Activated effector memory CD4-positive, alpha-beta T cell treated with anti-CD3 and anti-CD28 coated beads, Interleukin-2, amount 50 U/mL, for 16 hours (primary cell): ENCODE measurements around the gene SMYD4.
A peak's percentile ranks its signal among the peaks of the same experiment; 100 is the strongest.
"Not testable (repeated sequence)": the region's sequence is repeated elsewhere in the genome, so short reads cannot be mapped to it uniquely, and the experiment has no call there.

Source experiments
- DNase-seq: peaks from one replicate; pipeline ENCODE4 v3.0.0-alpha.2; 2020

The SMYD4 gene, protein sequence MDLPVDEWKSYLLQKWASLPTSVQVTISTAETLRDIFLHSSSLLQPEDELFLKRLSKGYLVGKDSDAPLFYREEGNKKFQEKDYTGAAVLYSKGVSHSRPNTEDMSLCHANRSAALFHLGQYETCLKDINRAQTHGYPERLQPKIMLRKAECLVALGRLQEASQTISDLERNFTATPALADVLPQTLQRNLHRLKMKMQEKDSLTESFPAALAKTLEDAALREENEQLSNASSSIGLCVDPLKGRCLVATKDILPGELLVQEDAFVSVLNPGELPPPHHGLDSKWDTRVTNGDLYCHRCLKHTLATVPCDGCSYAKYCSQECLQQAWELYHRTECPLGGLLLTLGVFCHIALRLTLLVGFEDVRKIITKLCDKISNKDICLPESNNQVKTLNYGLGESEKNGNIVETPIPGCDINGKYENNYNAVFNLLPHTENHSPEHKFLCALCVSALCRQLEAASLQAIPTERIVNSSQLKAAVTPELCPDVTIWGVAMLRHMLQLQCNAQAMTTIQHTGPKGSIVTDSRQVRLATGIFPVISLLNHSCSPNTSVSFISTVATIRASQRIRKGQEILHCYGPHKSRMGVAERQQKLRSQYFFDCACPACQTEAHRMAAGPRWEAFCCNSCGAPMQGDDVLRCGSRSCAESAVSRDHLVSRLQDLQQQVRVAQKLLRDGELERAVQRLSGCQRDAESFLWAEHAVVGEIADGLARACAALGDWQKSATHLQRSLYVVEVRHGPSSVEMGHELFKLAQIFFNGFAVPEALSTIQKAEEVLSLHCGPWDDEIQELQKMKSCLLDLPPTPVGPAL

DNA sequence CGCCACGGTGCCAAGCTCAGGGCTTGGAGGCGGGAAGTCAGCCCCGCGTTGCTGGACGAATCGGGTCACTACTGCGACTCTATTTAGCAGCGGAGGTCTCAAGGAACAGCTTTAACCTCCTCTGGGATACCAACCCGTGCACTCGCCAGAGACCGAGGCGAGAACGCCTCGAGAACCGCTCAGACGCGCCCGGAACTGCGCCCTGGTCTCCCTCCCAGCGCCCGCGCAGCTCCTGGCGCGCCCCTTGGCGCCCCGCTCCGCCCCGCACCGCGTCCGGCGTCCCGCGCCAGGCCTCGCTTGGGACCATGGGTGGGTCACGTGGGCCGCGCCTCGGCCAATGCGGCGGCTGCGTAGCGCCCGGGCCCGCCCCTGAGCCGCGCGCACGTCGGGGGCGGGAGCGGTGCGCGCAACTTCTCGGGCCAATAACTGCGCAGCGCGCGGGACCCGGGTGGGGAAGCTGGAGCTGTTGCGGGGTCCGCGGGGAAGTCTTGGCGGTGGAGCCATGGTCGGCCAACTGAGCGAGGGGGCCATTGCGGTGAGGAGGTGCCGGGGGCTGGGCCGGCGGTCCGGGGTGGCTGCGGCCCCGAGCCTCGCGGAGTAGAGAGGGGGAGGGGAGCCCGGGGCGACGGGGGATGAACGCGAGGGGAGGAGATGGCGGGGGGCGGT is at the start of gene SMYD4, which contains the start of gene RPA1:
Gene SMYD4, minus strand, starts transcription at position 311 of the 666 bp plus-strand sequence. CDS start 1,908 bp downstream, outside the sequence.
Gene RPA1, plus strand, starts transcription at position 414 of the 666 bp plus-strand sequence. Its CDS starts 89 bp downstream, at position 503.
- DNase-seq, result peak; percentile 96

DNA sequence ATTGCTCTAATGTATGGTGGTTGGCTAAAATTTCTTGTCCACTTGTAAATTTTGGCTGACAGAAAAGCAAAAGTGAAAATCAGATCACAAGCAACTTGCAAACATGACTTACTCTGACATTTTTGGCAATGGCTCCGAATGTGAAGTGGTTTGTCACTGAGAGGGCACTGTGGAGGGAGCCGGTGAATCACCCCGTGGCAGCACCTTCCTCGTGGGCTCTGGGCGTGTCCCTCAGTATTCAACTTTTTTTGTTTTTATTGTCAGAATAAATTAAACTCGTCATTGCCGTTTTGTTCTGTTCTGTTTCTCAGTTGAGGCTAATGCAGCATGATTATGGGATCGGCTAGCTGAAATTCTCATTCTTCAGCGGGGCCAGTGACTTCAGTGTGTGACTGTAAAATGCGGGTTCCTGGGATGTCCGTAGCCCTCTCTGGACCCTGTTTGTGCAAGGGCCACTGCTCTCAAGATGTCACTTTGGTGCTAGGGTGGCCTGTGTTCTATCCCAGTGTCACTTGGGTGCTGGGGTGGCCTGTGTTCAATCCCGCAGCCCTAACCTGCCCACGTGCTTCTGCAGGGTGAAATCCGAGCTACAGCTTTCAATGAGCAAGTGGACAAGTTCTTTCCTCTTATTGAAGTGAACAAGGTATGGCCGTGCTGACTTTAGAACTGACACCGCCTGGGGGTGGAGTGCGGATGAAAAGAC is 48.9 kb upstream of the SMYD4 start:
- no peak for DNase-seq

DNA sequence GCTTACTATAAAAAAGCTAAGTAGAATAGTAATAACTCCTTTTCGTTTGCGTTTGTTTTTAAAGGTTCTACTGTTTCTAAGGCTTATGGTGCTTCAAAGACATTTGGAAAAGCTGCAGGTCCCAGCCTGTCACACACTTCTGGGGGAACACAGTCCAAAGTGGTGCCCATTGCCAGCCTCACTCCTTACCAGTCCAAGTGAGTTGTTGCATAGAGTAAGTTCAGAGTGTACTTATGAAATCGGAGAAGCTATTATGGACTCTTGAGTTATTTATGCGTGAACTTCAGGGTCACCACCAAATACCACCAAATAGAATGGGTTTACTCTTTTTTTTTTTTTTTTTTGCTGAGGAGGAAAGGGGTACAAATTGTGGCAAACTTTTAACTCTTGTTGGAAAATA is 45.9 kb upstream of the SMYD4 start:
- DNase-seq, result no peak

DNA sequence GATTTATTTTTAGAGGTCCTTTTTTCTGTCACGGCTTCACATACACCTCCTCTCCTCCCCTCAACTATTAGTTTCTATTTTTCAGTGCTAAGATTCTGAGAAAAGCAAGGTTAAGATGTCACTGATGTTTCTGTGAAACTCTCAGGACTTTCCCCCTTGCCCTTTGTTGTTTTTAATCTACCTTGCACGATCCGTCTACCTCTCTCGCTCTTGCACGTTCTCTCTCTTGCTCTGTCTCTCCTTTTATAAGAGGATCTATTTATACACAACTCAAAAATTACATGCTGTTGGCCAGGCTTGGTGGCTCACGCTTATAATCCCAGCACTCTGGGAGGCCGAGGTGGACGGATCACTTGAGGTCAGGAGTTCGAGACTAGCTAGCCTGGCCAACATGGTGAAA is 43.7 kb upstream of the SMYD4 start:
- no peak for DNase-seq

DNA sequence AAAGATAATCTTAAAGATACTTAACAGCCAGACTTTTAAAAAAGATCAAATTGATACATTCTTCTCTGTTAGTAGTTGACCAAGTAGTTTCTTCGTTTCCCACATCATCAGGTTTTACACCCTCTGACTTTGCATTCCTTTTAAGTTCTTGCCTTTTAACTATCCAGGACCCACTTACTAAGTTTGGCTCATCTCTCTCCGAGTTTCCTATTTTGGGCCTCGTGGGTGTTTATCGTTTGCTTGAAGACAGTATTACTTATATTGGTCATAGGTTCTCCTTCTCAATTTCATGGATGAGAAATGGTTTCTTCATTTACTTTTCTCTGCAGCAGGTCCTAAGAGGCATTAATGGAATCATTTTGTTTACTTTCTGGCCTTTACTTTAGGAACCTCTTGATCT is 43.3 kb upstream of the SMYD4 start:
- DNase-seq, result no peak

DNA sequence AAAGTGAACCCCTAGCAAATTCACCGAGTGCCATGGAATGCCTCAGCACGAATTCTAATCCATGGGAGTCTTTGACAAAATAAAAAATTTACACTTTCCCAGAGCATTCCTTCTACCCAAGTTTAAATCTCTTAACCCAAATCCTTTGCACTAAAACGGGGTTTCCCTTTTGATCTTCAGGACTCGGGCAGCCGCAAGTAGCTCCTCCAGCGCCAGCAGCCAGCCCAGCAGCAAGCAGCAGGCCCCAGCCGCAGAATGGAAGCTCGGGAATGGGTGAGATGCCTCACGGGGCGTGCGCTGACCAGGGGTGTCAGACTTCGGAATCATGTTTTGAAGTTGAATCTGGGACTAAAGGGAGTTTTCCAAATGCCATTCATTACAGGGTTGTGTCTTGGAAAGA is 42.6 kb upstream of the SMYD4 start:
- DNase-seq, result no peak

DNA sequence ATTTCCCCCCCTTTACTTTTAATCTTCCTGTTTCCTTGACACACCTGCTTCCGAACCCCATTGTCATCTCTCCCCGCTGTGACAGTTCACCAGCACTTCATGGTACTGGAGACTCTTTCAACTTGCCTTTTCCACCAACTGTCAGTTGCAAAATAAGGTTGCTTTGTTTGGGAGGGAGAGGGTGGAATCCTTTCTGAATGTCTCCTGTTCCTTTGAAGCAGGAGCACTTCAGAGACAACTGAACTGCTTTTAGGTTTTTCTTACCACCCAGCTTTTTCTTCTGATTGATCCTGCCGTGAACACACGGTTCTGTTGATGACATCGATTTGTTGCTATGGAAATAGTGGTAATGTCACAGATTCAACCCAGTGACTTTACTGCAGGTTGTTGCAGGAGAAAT is 42.1 kb upstream of the SMYD4 start:
- no peak for DNase-seq

DNA sequence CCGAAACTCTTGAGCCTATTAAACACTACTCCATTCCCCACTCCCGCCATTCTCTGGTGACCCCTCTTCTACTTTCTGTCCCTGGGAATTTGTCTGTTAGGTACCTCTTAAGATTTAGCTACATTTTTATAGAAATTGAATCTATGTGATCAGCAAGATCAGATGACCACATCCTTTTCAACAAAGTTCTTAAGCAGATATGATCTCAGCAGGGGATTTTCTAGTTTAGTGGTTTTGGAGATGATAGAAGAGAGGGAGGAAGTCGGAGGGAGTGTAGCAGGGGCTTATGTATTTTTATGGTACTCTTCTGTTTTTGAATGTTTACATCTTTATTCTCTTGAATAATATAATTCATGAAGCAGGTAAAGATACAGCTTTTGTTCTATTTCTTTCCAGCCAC is 40.9 kb upstream of the SMYD4 start:
- no peak for DNase-seq

DNA sequence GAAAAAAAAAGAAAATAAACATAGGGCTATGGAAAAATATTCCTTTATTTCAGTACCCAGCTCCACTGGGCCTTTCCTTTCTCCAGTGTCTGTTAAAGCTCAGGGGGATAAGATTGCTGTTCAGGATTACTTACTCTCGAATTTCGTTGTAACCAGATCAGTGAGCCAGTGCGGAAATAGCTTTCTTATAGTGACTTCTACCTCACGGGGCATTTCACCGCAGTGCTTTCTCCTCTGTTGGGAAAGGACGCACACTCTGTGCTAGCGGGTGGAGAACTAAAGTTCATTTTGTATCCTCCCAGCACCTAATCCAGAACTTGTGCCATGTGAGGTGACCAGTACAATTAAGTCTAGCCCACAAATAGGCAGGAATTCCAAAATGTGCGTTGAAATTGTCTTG is 38.4 kb upstream of the SMYD4 start:
- DNase-seq, result no peak

DNA sequence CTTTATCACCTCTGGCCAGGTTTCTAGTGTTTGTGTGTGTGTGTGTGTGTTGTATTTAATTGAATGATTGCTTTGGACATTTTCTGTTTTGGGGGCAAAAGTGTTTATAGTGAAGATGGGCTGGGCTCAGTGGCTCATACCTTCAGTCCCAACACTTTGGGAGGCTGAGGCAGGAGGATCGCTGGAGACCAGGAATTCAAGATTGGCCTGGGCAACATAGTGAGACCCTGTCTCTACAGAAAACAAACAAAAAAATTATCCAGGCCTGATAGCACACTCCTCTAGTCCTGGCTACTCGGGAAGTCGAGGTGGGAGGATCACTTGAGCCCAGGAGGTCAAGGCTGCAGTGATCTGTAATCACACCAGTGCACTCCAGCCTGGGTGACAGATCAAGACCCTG is 37.6 kb upstream of the SMYD4 start:
- no peak for DNase-seq

DNA sequence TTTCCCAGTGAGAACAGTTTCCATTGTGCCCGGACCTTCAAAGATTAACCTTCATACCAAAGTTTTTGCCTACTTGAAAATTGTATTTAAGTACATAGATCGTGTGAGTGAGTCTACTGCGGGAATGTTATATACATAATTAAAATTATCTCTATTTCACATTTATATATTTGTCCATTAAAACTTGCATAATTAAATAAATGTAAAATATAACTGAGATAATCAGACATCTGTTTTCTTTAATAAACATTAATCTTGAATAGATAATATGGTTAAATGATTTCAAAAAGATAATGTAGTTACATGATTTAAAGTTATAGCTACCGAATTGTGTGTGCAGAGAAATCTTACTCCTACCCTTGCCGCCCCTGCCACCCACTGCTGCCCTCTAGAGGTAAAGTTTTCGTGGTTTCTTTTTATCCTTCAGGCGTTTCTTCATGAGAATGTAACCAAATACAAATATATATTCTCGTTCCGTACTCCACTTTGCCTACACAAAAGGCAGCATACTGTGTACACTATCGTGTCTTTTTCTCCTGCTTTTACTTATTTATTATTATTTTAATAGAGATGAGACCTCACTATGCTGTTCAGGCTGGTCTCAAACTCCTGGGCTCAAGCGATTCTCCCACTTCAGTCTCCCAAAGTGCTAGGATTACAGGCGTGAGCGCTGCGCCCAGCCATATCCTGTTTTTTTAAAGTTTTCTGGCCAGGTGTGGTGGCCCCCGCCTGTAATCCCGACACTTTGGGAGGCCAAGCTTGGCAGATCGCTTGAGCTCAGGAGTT is 35.7 kb upstream of the SMYD4 start:
- DNase-seq, result peak; percentile 79

DNA sequence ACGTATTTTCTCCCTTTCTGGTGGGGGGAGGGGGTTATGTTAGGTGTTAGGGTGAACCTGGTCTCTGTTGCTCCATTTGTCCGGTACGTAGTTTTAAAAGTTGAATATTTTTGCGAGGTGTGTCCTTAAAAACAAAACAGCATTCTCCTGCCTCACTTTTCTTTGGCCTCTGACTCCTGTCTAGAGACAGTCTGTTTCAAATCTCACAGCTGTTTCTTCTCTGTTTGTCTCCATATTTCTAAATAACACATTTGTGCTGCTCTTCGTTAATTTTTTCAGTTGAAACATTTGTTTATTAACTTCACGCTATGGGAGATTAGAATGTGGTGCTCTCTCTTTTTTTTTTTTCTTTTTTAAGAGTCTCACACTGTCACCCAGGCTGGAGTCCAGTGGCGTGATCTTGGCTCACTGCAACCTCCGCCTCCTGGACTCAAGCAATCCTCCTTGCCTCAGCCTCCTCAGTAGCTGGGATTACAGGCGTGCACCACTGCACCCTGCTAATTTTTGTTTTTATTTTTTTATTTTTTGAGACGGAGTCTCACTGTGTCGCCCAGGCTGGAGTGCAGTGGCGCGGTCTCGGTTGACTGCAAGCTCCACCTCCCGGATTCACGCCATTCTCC is 31.8 kb upstream of the SMYD4 start:
- no peak for DNase-seq

DNA sequence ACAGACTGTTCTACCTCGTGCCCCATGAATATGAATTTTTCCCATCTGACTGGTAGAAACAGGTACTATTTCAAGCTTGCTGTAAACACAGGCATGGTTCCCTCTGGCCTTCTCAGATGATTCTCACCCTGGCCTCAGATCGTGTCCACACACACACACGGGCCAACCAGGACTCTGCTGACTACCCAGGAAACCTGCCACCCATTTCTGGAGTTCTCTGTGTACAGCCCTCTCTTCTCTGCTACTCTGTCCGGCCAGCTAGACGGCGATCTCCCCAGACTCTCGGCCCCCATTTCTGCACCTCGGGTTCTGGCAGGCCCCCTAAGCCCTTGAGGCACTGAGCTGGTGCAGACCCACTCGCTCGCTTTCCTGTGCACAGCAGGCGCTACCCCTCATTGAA is 31.3 kb upstream of the SMYD4 start:
- DNase-seq, result no peak

DNA sequence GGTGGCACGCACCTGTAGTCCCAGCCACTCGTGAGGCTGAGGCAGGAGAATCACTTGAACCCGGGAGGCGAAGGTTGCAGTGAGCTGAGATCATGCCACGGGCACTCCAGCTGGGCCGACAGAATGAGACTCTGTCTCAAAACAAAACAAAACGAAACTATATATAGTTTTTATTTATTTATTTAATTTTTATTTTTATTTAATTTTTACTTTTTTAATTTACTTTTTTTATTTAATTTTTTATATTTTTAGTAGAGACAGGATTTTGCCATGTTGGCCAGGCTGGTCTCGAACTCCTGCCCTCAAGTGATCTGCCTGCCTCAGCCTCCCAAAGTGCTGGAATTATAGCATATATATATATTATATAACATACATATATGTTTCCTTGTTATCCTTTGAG is 26.8 kb upstream of the SMYD4 start:
- DNase-seq, result not testable (repeated sequence)

DNA sequence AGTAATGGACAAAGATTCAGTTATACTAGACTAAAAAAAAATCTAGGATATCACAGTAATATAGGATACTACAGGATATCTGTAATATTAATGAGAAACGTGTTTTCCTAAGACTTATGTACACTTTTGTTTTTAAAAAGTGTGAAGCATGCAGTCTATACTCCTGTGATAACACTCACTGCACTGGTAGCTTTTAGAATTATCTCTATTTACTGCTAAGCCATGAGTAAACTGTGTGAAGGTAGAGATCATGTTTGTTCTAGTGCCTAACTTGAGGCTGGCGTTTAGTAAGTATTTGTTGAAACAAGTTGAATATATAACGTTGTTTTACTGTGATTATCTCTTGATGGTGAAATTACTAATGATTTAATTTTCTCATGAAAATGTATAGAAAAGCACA is 24.0 kb upstream of the SMYD4 start:
- no peak for DNase-seq

DNA sequence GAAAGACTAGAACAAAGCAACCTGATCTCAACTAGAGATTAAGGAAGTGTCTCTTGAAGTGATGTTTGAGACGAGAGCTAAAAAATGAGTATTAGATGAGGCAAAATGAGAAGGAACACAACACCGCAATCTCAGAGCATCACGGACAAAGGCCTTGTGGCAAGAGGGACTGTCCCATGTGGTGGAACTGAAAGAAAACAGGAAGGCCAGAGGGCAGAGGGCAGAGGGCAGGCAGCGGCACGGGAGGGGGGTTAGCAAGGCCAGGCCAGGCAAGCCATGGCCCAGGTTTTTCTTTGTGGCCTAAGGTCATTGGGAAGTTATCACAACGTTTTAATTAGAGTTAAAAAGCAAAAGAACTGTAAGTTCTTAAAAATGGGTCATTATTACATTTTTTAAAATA is 22.6 kb upstream of the SMYD4 start:
- DNase-seq, result no peak

DNA sequence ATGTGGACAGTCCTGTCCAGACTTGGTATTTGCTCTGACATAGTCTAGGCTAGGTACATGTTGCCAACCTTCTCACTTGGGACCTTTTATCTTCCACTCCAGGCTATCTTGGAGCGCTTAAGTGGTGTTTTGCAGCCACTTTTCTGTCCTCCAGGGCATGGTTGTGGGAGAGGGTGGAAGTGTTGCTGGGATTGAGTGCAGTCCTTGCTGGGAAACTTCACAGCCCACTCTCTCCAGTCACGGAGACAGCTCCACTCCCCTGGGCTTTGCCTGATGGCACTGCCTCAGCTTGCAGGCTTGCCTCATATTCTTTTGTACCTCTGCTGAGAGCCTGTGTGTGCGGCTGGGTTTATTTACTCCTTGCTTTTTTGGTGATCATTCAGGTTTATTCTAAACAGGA is 17.5 kb upstream of the SMYD4 start:
- no peak for DNase-seq

DNA sequence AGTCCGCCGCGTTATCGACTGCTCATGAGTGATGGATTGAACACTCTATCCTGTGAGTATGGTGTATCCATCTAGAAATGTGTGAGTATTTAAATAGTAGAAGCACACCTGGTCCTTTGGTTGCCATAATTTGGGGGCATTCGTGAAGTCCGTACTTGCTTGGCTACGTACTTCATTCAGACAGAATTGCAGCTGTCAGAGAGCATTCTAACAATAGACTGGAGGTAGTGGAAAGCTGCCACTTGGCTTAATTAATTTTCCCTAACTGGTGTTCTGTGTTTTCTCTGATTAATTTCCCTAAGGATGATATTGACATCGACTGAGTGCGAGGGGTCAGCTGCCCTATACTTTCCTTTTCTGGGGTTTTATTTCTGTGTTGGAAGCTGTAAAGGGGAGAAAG is 14.2 kb upstream of the SMYD4 start:
- DNase-seq, result no peak

DNA sequence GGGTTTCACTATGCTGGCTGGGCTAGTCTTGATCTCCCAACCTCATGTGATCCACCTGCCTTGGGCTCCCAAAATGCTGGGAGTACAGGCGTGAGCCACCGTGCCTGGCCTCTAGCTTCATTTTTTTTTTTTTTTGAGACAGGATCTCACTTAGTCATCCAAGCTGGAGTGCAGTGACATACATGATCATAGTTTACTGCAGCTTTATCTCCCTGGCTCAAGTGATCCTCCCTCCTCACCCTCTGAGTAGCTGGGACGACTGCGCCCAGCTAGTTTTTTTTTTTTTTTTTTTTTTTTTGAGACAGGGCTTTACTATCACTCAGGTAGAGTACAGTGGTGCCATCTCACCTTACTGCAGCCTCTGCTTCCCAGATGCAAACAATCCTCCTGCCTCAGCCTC is 9.8 kb upstream of the SMYD4 start:
- DNase-seq, result no peak

DNA sequence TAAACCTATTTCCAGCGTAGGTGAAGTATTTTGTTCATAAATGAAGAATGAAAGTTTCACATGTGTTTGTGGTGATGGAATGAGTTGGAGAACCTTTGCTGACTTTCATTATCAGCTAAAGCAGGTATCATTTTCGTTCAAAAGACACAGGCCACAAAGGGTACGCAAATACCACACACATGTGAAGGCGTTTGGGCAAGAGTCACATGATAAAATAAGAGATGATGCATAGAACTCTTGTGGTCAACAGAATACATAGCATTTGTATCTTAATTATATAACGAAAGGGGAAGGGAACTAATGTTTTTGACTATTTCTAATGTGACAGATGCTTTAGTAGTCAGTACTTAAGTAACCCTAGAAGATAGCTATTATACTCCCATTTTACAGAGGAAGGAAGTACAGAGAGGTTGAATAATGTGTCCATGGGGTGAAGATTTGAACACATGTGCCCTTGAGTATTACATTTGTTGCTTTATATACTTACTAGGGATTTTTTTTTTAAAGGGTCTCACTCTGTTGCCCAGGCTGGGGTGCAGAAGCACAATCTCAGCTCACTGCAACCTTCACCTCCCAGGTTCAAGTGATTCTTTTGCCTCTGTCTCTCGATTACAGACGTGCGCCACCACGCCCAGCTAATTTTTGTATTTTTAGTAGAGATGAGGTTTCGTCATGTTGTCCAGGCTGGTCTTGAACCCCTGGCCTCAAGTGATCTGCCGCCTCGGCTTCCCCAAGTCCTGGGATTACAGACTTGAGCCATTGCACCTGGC is 4.9 kb upstream of the SMYD4 start:
- peak; percentile 68 for DNase-seq

DNA sequence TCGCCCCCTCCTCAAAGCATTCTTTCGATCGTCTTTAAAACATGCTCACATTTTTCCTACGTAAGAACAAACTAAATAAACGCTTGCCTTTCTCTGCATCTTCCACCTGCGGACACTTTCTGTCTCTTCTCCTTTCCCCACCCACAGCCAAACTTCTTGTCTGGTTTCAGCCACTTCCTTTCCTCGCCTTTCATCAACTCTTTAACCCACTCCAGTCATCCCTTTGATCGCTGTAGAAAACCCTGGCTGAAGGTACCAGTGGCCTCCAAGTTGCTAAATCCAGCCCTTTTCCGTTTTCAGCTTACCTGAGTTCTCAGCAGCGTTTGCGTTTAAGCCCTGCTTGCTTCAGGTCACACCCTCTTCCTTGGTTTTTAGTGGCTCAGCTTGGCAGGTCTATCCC is 586 bp upstream of the SMYD4 start:
- DNase-seq, result peak; percentile 69
